Suppressor macrophage (primary cell): ENCODE measurements around the gene FBN1.

Experiments
- DNase-seq, 4 experiments: peaks; one replicate each; pipeline ENCODE4 v3.0.0-alpha.2; 2020 to 2022
- total RNA-seq, 17 experiments: gene quantifications; one replicate each; lab custom pipeline; 2026; ENCODE audit warnings: mixed read lengths in 6 of 17, inconsistent platforms in 3 of 17; lab: John Stamatoyannopoulos, UW

The FBN1 gene
- 0.28 to 11.8 (median 0.80) reads per million in 17 experiments for total RNA-seq

- peak in 2 of 4 experiments; percentile 2 to 6 for DNase-seq
Measured at GRCh38 chr15:48645558-48646330, at the start of gene FBN1. FBN1 (minus strand) TSS chr15:48645709; CDS start chr15:48644769, 940 bp downstream.

- DNase-seq = no peak
Measured at GRCh38 chr15:48693484-48693883, 48.0 kb upstream of the FBN1 start.

GRCh38 chr15:48688493-48688892, 43.0 kb upstream of the FBN1 start:
- no peak for DNase-seq

GRCh38 chr15:48683991-48684765, 38.7 kb upstream of the FBN1 start:
- DNase-seq = no peak

- no peak for DNase-seq
Measured at GRCh38 chr15:48682942-48683651, 37.6 kb upstream of the FBN1 start.

GRCh38 chr15:48681353-48681752, 35.8 kb upstream of the FBN1 start:
- no peak for DNase-seq

- DNase-seq = no peak
Measured at GRCh38 chr15:48680841-48681240, 35.3 kb upstream of the FBN1 start.

GRCh38 chr15:48679952-48680351, 34.4 kb upstream of the FBN1 start:
- DNase-seq = no peak

- DNase-seq = no peak
Measured at GRCh38 chr15:48678851-48679250, 33.3 kb upstream of the FBN1 start.

GRCh38 chr15:48677821-48678220, 32.3 kb upstream of the FBN1 start:
- no peak for DNase-seq

GRCh38 chr15:48675436-48675835, 29.9 kb upstream of the FBN1 start:
- DNase-seq = no peak

- DNase-seq = no peak
Measured at GRCh38 chr15:48674876-48675275, 29.4 kb upstream of the FBN1 start.

GRCh38 chr15:48672206-48672605, 26.7 kb upstream of the FBN1 start:
- no peak for DNase-seq

GRCh38 chr15:48671103-48672022, 25.9 kb upstream of the FBN1 start:
- DNase-seq = no peak

GRCh38 chr15:48667701-48668100, 22.2 kb upstream of the FBN1 start:
- DNase-seq = no peak

- DNase-seq = no peak
Measured at GRCh38 chr15:48664436-48664835, 18.9 kb upstream of the FBN1 start.

GRCh38 chr15:48657950-48658591, 12.6 kb upstream of the FBN1 start:
- DNase-seq = no peak

GRCh38 chr15:48654801-48655200, 9.3 kb upstream of the FBN1 start:
- DNase-seq = no peak

- DNase-seq = no peak
Measured at GRCh38 chr15:48653913-48654670, 8.6 kb upstream of the FBN1 start.

GRCh38 chr15:48653216-48653615, 7.7 kb upstream of the FBN1 start:
- DNase-seq = no peak
